ENCODE results near the gene SLC24A3. TPM values are rescaled to one million over a fixed set of nuclear protein-coding genes. Genes with fewer than 3 reads are reported as not detected.

SLC24A3 gene
- total and polyA plus RNA-seq, 2 experiments from 2014 or later = 0.81 to 2.5 TPM

GRCh38 chr20:19672498-19672897 lies 460.1 kb downstream of the SLC24A3 start (continued):
- TF ChIP-seq ZNF462 (CRISPR knock-in tag; IDR thresholded peaks at IDR 0.05) (no peak), ETS1 (IDR thresholded peaks at IDR 0.05) (no peak), REST (IDR thresholded peaks at IDR 0.05; ENCODE audit: unreplicated experiment) (no peak), CREB1 (CRISPR knock-in tag; IDR thresholded peaks at IDR 0.05; ENCODE audit: low read depth) (no peak), JUNB (IDR thresholded peaks at IDR 0.05; ENCODE audit: unreplicated experiment) (no peak), NANOG (IDR thresholded peaks at IDR 0.05; ENCODE audit: borderline replicate concordance) (no peak)
